Liver (tissue), 9 donors: ENCODE measurements around the gene ZNF888. TPM values are rescaled to one million over a fixed set of nuclear protein-coding genes. Genes with fewer than 3 reads are reported as not detected.
A peak's percentile ranks its signal among the peaks of the same experiment; 100 is the strongest.

Source experiments
- DNase-seq: peaks from one replicate; pipeline ENCODE4 v3.0.0-alpha.2; 2017; ENCODE audit warnings: low spot score
- H3K27ac ChIP-seq, 2 donors: one replicate each; pipeline ENCODE4 v1.7.0; 2013; ENCODE audit warnings: inconsistent platforms in 2 of 2, low read length in 2 of 2, control low read depth in 1 of 2, low read depth in 1 of 2, mild to moderate bottlenecking in 1 of 2
- H3K27me3 ChIP-seq, 4 donors: one replicate each; pipeline versions ENCODE4 v1.6.1 to v1.7.0; 2013; ENCODE audit warnings: low read length in 3 of 4, inconsistent platforms in 1 of 4, mild to moderate bottlenecking in 1 of 4, moderate library complexity in 1 of 4; ENCODE audit not compliant: control insufficient read depth in 4 of 4, insufficient read depth in 4 of 4
- H3K36me3 ChIP-seq, 4 donors: one replicate each; pipeline versions ENCODE4 v1.6.1 to v1.7.0; 2013; ENCODE audit warnings: low read length in 3 of 4, mild to moderate bottlenecking in 3 of 4, low read depth in 1 of 4, moderate library complexity in 1 of 4; ENCODE audit not compliant: control insufficient read depth in 4 of 4, insufficient read depth in 3 of 4
- H3K4me1 ChIP-seq, 4 donors: one replicate each; pipeline versions ENCODE4 v1.6.1 to v1.7.0; 2013; ENCODE audit warnings: low read length in 3 of 4, mild to moderate bottlenecking in 3 of 4, moderate library complexity in 1 of 4; ENCODE audit not compliant: control insufficient read depth in 4 of 4, insufficient read depth in 4 of 4
- H3K4me3 ChIP-seq, 3 donors: one replicate each; pipeline versions ENCODE4 v1.6.1 to v1.7.0; 2013; ENCODE audit warnings: low read length in 3 of 3, control low read depth in 1 of 3, low read depth in 1 of 3, mild to moderate bottlenecking in 1 of 3
- H3K9ac ChIP-seq, 2 donors: one replicate each; pipeline ENCODE4 v1.7.0; 2013; ENCODE audit warnings: low read length in 2 of 2, mild to moderate bottlenecking in 2 of 2, moderate library complexity in 2 of 2, control low read depth in 1 of 2, low read depth in 1 of 2
- H3K9me3 ChIP-seq, 4 donors: one replicate each; pipeline versions ENCODE4 v1.6.1 to v1.7.0; 2013; ENCODE audit warnings: low read length in 3 of 4; ENCODE audit not compliant: control insufficient read depth in 4 of 4
- ATF3 ChIP-seq: IDR thresholded peaks from 2 replicates; pipeline ENCODE4 v1.6.1; 2016; ENCODE audit warnings: antibody characterized with exemption
- CTCF ChIP-seq: fragments of 150-350 bp; IDR thresholded peaks from 2 replicates; pipeline ENCODE4 v1.5.1; 2017; ENCODE audit warnings: improper control_type of control experiment, low read depth, low read length; ENCODE audit not compliant: missing input control
- EGR1 ChIP-seq, 2 donors: IDR thresholded peaks; 2 replicates each; pipeline ENCODE4 v1.6.1; 2016 to 2018; ENCODE audit warnings: antibody characterized with exemption in 2 of 2, low read depth in 2 of 2
- FOXA1 ChIP-seq: IDR thresholded peaks from 2 replicates; pipeline ENCODE4 v1.6.1; 2016; ENCODE audit warnings: antibody characterized with exemption
- FOXA2 ChIP-seq: IDR thresholded peaks from 2 replicates; pipeline ENCODE4 v1.6.1; 2016; ENCODE audit warnings: antibody characterized with exemption
- GABPA ChIP-seq, 2 donors: IDR thresholded peaks in 1 of 2; conservative IDR thresholded peaks in 1 of 2; 2 replicates each; pipeline ENCODE4 v1.6.1; 2016; ENCODE audit warnings: antibody characterized with exemption in 2 of 2, mild to moderate bottlenecking in 1 of 2, moderate library complexity in 1 of 2
- HNF4A ChIP-seq, 2 donors: conservative IDR thresholded peaks; 2 replicates each; pipeline ENCODE4 v1.6.1; 2016; ENCODE audit warnings: antibody characterized with exemption in 2 of 2, mild to moderate bottlenecking in 2 of 2
- HNF4G ChIP-seq: IDR thresholded peaks from 2 replicates; pipeline ENCODE4 v1.6.1; 2016; ENCODE audit warnings: antibody characterized with exemption
- JUND ChIP-seq, 2 donors: IDR thresholded peaks; 2 replicates each; pipeline ENCODE4 v1.6.1; 2016; ENCODE audit warnings: antibody characterized with exemption in 2 of 2
- MAX ChIP-seq: IDR thresholded peaks from 2 replicates; pipeline ENCODE4 v1.6.1; 2016; ENCODE audit warnings: antibody characterized with exemption
- NR2F2 ChIP-seq: IDR thresholded peaks from 2 replicates; pipeline ENCODE4 v1.6.1; 2016; ENCODE audit warnings: antibody characterized with exemption
- RAD21 ChIP-seq, 2 donors: IDR thresholded peaks; 2 replicates each; pipeline ENCODE4 v1.6.1; 2016; ENCODE audit warnings: antibody characterized with exemption in 2 of 2, mild to moderate bottlenecking in 2 of 2
- REST ChIP-seq: IDR thresholded peaks from 2 replicates; pipeline ENCODE4 v1.6.1; 2016; ENCODE audit warnings: antibody characterized with exemption, mild to moderate bottlenecking
- RXRA ChIP-seq, 2 donors: IDR thresholded peaks; 2 replicates each; pipeline ENCODE4 v1.6.1; 2017 to 2018; ENCODE audit warnings: antibody characterized with exemption in 2 of 2, mild to moderate bottlenecking in 1 of 2
- TAF1 ChIP-seq: conservative IDR thresholded peaks from 2 replicates; pipeline ENCODE4 v1.6.1; 2016; ENCODE audit warnings: antibody characterized with exemption, mild to moderate bottlenecking
- YY1 ChIP-seq: IDR thresholded peaks from 2 replicates; pipeline ENCODE4 v1.6.1; 2016; ENCODE audit warnings: antibody characterized with exemption, mild to moderate bottlenecking
- ZBTB33 ChIP-seq: IDR thresholded peaks from 2 replicates; pipeline ENCODE4 v1.6.1; 2016; ENCODE audit warnings: antibody characterized with exemption
- WGBS: extraction: QIAGEN DNeasy Blood & Tissue Kit; methylation state at CpG from one replicate; pipeline ENCODE4 v1.1.7; 2013; 5-methylcytosine and 5-hydroxymethylcytosine counted together
- polyA plus RNA-seq, 2 donors: library from polyadenylated mRNA; stranded (reverse) in 1 of 2; unstranded in 1 of 2; fragments of 200-250 nt in 1 of 2; fragments of >200 nt in 1 of 2; fragmentation: Nextera tagmentation in 1 of 2; extraction: Ambion mirVana in 1 of 2; gene quantifications; one replicate each; pipeline versions ENCODE4 v1.2.1 to v1.2.3, GENCODE V29; 2013 to 2015
- total RNA-seq, 2 donors: library from RNA; depleted of rRNA; stranded (reverse); fragments of >200 nt; gene quantifications; one replicate each; pipeline ENCODE4 v1.2.3, GENCODE V29; 2014
- donor health status: healthy.
- donor health status: healthy.
- donor health status: healthy.
- donor health status: healthy.
- donor health status: healthy.

The ZNF888 gene
- total and polyA plus RNA-seq, 4 donors = 0.11 to 9.0 (median 0.71) TPM

- WGBS = 81% methylated on average over 7 of the region's 7 CpGs
- peaks cover 0 to 20% (median 2%) of the 10 kb centered on the region in 4 donors for H3K9me3 ChIP-seq
- H3K27ac ChIP-seq = no peak overlapping the region
- no peaks in the 10 kb centered on the region for H3K27me3 ChIP-seq
- H3K4me1 ChIP-seq = no peaks in the 10 kb centered on the region
- TF ChIP-seq EGR1 (IDR thresholded peaks at IDR 0.05; ENCODE audit: low read depth in 2 of 2) = no peak
- no peak for TF ChIP-seq FOXA2
- TF ChIP-seq HNF4G = no peak
- no peak for TF ChIP-seq HNF4A (conservative IDR thresholded peaks at IDR 0.05)
- no peak for TF ChIP-seq CTCF
- no peak for TF ChIP-seq RAD21 (IDR thresholded peaks at IDR 0.05)
- no peak for TF ChIP-seq REST
- no peak for TF ChIP-seq RXRA (IDR thresholded peaks at IDR 0.05)
- no peak for TF ChIP-seq GABPA (IDR thresholded peaks at IDR 0.05 in 1 of 2, conservative IDR thresholded peaks at IDR 0.05 in 1 of 2)
- no peak for TF ChIP-seq FOXA1
- no peak for TF ChIP-seq YY1
- TF ChIP-seq MAX = no peak
- H3K9ac ChIP-seq = no peak overlapping the region
- no peak overlapping the region for H3K4me3 ChIP-seq
- H3K36me3 ChIP-seq = no peaks in the 10 kb centered on the region
- DNase-seq = no peak
Observed at GRCh38 chr19:52936954-52937325, 13.7 kb upstream of the ZNF888 start.

GRCh38 chr19:52936151-52936953, 13.1 kb upstream of the ZNF888 start:
- no peak overlapping the region for H3K9ac ChIP-seq
- WGBS = 52% methylated on average over 12 of the region's 12 CpGs
- H3K4me3 ChIP-seq = no peak overlapping the region
- H3K4me1 ChIP-seq = no peaks in the 10 kb centered on the region
- peak; percentile 63 for DNase-seq
- H3K27me3 ChIP-seq = no peaks in the 10 kb centered on the region
- H3K9me3 ChIP-seq = peaks cover 0 to 22% (median 2%) of the 10 kb centered on the region in 4 donors
- no peaks in the 10 kb centered on the region for H3K36me3 ChIP-seq
- no peak overlapping the region for H3K27ac ChIP-seq
- TF ChIP-seq HNF4A (conservative IDR thresholded peaks at IDR 0.05) = no peak
- TF ChIP-seq RAD21 (IDR thresholded peaks at IDR 0.05) = no peak
- TF ChIP-seq MAX = no peak
- no peak for TF ChIP-seq YY1
- no peak for TF ChIP-seq EGR1 (IDR thresholded peaks at IDR 0.05; ENCODE audit: low read depth in 2 of 2)
- no peak for TF ChIP-seq ZBTB33
- TF ChIP-seq TAF1 = no peak
- TF ChIP-seq REST = no peak
- TF ChIP-seq GABPA (IDR thresholded peaks at IDR 0.05 in 1 of 2, conservative IDR thresholded peaks at IDR 0.05 in 1 of 2) = no peak
- TF ChIP-seq JUND (IDR thresholded peaks at IDR 0.05) = no peak
- no peak for TF ChIP-seq NR2F2
- no peak for TF ChIP-seq ATF3
- TF ChIP-seq RXRA (IDR thresholded peaks at IDR 0.05) = no peak
- TF ChIP-seq FOXA2 = no peak
- TF ChIP-seq FOXA1 = no peak
